ENCODE data around the gene CCDC51. TPM values are rescaled to one million over a fixed set of nuclear protein-coding genes. Genes with fewer than 3 reads are reported as not detected.
A peak's percentile ranks its signal among the peaks of the same experiment; 100 is the strongest.

Gene CCDC51
- total RNA-seq, 1 experiment from 2014 or later = 29.3 TPM

- intact Hi-C loops (cut with micrococcal nuclease) = no loop called here
- Histone ChIP-seq H3K27ac (ENCODE audit: low read depth, low read length) (peak overlapping the region; percentile 71; the same call in 1 of the 2 replicates), H3K4me3 (replicated peaks in 1 of 2; ENCODE audit: low read depth in 1 of 2, low read length in 2 of 2) (peak overlapping the region; percentile 98 to 100), H3K4me1 (ENCODE audit: control insufficient read depth in 1 of 2, insufficient read depth in 2 of 2, low read length in 2 of 2) (peaks cover 15 to 31% of the 10 kb centered on the region in 2 experiments), H3K9ac (ENCODE audit: low read length) (peak overlapping the region; percentile 97), H3K27me3 (ENCODE audit: insufficient read depth, low read length) (no peaks in the 10 kb centered on the region), H2AFZ (ENCODE audit: low read depth, low read length, poor library complexity, severe bottlenecking) (no peak overlapping the region), H3K79me2 (ENCODE audit: insufficient read depth, low read length) (peaks cover 56% of the 10 kb centered on the region), H3K36me3 (ENCODE audit: control insufficient read depth in 1 of 2, insufficient read depth in 2 of 2, low read length in 2 of 2) (peaks cover 16 to 21% of the 10 kb centered on the region in 2 experiments; a peak in 3 of 4 replicates), H3K9me3 (ENCODE audit: control insufficient read depth in 1 of 2, insufficient read depth in 1 of 2, low read depth in 1 of 2, low read length in 2 of 2) (no peaks in the 10 kb centered on the region), H3K4me2 (ENCODE audit: low read length) (peak overlapping the region; percentile 75), H3K9me2 (ENCODE audit: insufficient read depth) (no peaks in the 10 kb centered on the region), H4K20me1 (ENCODE audit: insufficient read depth) (no peaks in the 10 kb centered on the region)
- ATAC-seq (no peak), DNase-seq (ENCODE audit: low read depth, low spot score) (no peak)
- POLR2A ChIA-PET = interaction anchor here (0.7 kb wide), 1 partner anchor 42 kb away, joined by 4 read pairs; no protein-coding TSS in a partner anchor
- CTCF ChIA-PET = no interaction called here
- RAD21 ChIA-PET (ENCODE audit: low non-redundant PET in 1 of 2, low total read pairs in 2 of 2, uncharacterized antibody in 2 of 2, unreplicated experiment in 2 of 2) = interaction anchor here in 1 of 2 experiments (0.7 kb wide), 1 partner anchor 8 kb away, joined by 3 read pairs; no protein-coding TSS in a partner anchor
- BruUV-seq (replicated peaks) = no TSS peak
- no peak for TF ChIP-seq REST (IDR thresholded peaks at IDR 0.05; ENCODE audit: low read depth)
- TF ChIP-seq RAD21 (IDR thresholded peaks at IDR 0.05; ENCODE audit: low read depth) = no peak
- no peak for TF ChIP-seq ELF1 (IDR thresholded peaks at IDR 0.05; ENCODE audit: borderline replicate concordance, low read depth)
- TF ChIP-seq TCF7L2 (IDR thresholded peaks at IDR 0.05; ENCODE audit: borderline replicate concordance, extremely low read depth, insufficient read depth, insufficient read length) = no peak
- no peak for TF ChIP-seq EZH2 (IDR thresholded peaks at IDR 0.05)
- no peak for TF ChIP-seq POLR2A (IDR thresholded peaks at IDR 0.05; ENCODE audit: borderline replicate concordance, extremely low read depth, insufficient read depth, insufficient read length)
- TF ChIP-seq YY1 (IDR thresholded peaks at IDR 0.05; ENCODE audit: extremely low read depth, insufficient replicate concordance, low read depth, low read length) = no peak
- TF ChIP-seq CEBPB (IDR thresholded peaks at IDR 0.05; ENCODE audit: low read depth) = no peak
- TF ChIP-seq ZFX (IDR thresholded peaks at IDR 0.05) = no peak
- TF ChIP-seq CTCF (IDR thresholded peaks at IDR 0.05 in 2 of 3, conservative IDR thresholded peaks at IDR 0.05 in 1 of 3; ENCODE audit: borderline replicate concordance in 1 of 3, insufficient read depth in 1 of 3, low read depth in 2 of 3, low read length in 2 of 3) = no peak
- TF ChIP-seq MAX (IDR thresholded peaks at IDR 0.05) = no peak
- no peak for TF ChIP-seq POLR2AphosphoS5 (IDR thresholded peaks at IDR 0.05; ENCODE audit: low read depth, low read length)
Observed at GRCh38 chr3:48441940-48442339, 2.0 kb upstream of the CCDC51 start.
